Endothelial cell of umbilical vein (primary cell): ENCODE data around the gene VSTM4. TPM values are rescaled to one million over a fixed set of nuclear protein-coding genes. Genes with fewer than 3 reads are reported as not detected.

Source experiments
- BruUV-seq: library from RNA; stranded (reverse); fragments of 400-500 nt; replicated peaks from 2 replicates; lab custom pipeline; 2021; lab: Mats Ljungman, UMichigan
- CTCF ChIA-PET: fragments of 300-600, 350-600 bp; sonication (Branson Sonifier 250); formaldehyde crosslinking; loops from one replicate; lab custom pipeline; 2021; ENCODE audit warnings: antibody characterized with exemption, inconsistent platforms; lab: Charles Lee
- POLR2A ChIA-PET: fragments of 300-600, 350-600 bp; sonication (Branson Sonifier 250); formaldehyde crosslinking; loops from one replicate; lab custom pipeline; 2021; ENCODE audit warnings: antibody characterized with exemption, inconsistent platforms; lab: Charles Lee
- DNase-seq: peaks from one replicate; pipeline ENCODE4 v3.0.0-alpha.2; 2011; ENCODE audit warnings: low read depth, low spot score
- FAIRE-seq: peaks from 2 replicates; lab custom pipeline; 2011; peaks lifted over from hg19 to GRCh38; lab: Jason Lieb, UNC
- H2AFZ ChIP-seq: 2 replicates; pipeline ENCODE4 v1.6.0; 2012; ENCODE audit warnings: low read depth, low read length, control low read depth, inconsistent platforms
- H3K27ac ChIP-seq: 2 replicates; pipeline ENCODE4 v1.5.1; 2011; ENCODE audit warnings: low read depth, mild to moderate bottlenecking, control low read depth, low read length, moderate library complexity; ENCODE audit not compliant: insufficient read depth
- H3K27me3 ChIP-seq, 2 experiments: 2 replicates each; pipeline versions ENCODE4 v1.6.0 to v1.6.1; 2011; ENCODE audit warnings: low read length in 2 of 2, mixed read lengths in 1 of 2; ENCODE audit not compliant: control insufficient read depth in 2 of 2, insufficient read depth in 2 of 2
- H3K36me3 ChIP-seq, 2 experiments: 2 replicates in 1 of 2; 3 replicates in 1 of 2; pipeline ENCODE4 v1.5.1; 2011; ENCODE audit warnings: low read length in 2 of 2, mild to moderate bottlenecking in 1 of 2, moderate library complexity in 1 of 2; ENCODE audit not compliant: control insufficient read depth in 2 of 2, insufficient read depth in 2 of 2; ENCODE audit errors: extremely low read depth in 1 of 2
- H3K4me1 ChIP-seq: 3 replicates; pipeline ENCODE4 v1.5.1; 2011; ENCODE audit warnings: mild to moderate bottlenecking, low read length; ENCODE audit not compliant: control insufficient read depth, insufficient read depth; ENCODE audit errors: extremely low read depth
- H3K4me2 ChIP-seq: 2 replicates; pipeline ENCODE4 v1.6.1; 2011; ENCODE audit warnings: low read length, control low read depth, mixed read lengths; ENCODE audit not compliant: insufficient read depth
- H3K4me3 ChIP-seq, 3 experiments: fragments of 200-600 bp in 1 of 3; sonication (generic), shearing (Covaris generic) in 1 of 3; replicated peaks in 1 of 3; 2 replicates each; pipeline ENCODE4 v1.5.1; 2011 to 2016; ENCODE audit warnings: control low read depth in 3 of 3, low read length in 3 of 3, mild to moderate bottlenecking in 2 of 3, inconsistent platforms in 1 of 3, low read depth in 1 of 3, moderate library complexity in 1 of 3; ENCODE audit not compliant: insufficient read depth in 1 of 3
- H3K79me2 ChIP-seq: 2 replicates; pipeline ENCODE4 v1.6.0; 2012; ENCODE audit warnings: low read length, inconsistent platforms; ENCODE audit not compliant: control insufficient read depth, insufficient read depth
- H3K9ac ChIP-seq: replicated peaks from 2 replicates; pipeline ENCODE3; 2011; ENCODE audit warnings: low read length, control low read depth; ENCODE audit not compliant: insufficient read depth; ENCODE audit errors: extremely low read depth
- H3K9me1 ChIP-seq: replicated peaks from 3 replicates; pipeline ENCODE4 v1.6.0; 2011; ENCODE audit warnings: mild to moderate bottlenecking, low read length; ENCODE audit not compliant: control insufficient read depth, insufficient read depth; ENCODE audit errors: extremely low read depth
- H3K9me3 ChIP-seq: replicated peaks from 2 replicates; pipeline ENCODE4 v1.5.1; 2012; ENCODE audit warnings: low read length, inconsistent platforms; ENCODE audit not compliant: control insufficient read depth, insufficient read depth
- H4K20me1 ChIP-seq: replicated peaks from 2 replicates; pipeline ENCODE3; 2011; ENCODE audit warnings: mild to moderate bottlenecking, low read length; ENCODE audit not compliant: control insufficient read depth, insufficient read depth; ENCODE audit errors: extremely low read depth
- EZH2 ChIP-seq: IDR thresholded peaks from 2 replicates; pipeline ENCODE4 v1.6.1; 2012; ENCODE audit warnings: borderline replicate concordance, low read depth, mild to moderate bottlenecking, moderate library complexity, low read length, inconsistent platforms; ENCODE audit not compliant: severe bottlenecking
- FOS ChIP-seq: IDR thresholded peaks from 2 replicates; pipeline ENCODE4 v1.6.1; 2011; ENCODE audit warnings: mild to moderate bottlenecking, low read length, moderate library complexity, borderline replicate concordance; ENCODE audit not compliant: insufficient read depth
- GATA2 ChIP-seq: IDR thresholded peaks from 2 replicates; pipeline ENCODE4 v1.7.0; 2011; ENCODE audit warnings: low read depth, mild to moderate bottlenecking, moderate library complexity, mixed read lengths, low read length; ENCODE audit not compliant: insufficient read length, insufficient read depth
- JUN ChIP-seq: IDR thresholded peaks from 2 replicates; pipeline ENCODE4 v1.6.1; 2011; ENCODE audit warnings: borderline replicate concordance, low read depth; ENCODE audit not compliant: insufficient read length, insufficient read depth
- MAX ChIP-seq: IDR thresholded peaks from 2 replicates; pipeline ENCODE4 v1.6.1; 2011; ENCODE audit not compliant: insufficient read depth, insufficient read length
- MYC ChIP-seq: IDR thresholded peaks from one replicate; pipeline ENCODE4 v1.6.1; 2011; ENCODE audit warnings: mild to moderate bottlenecking, low read depth, low read length
- POLR2A ChIP-seq: IDR thresholded peaks from 2 replicates; pipeline ENCODE4 v1.6.1; 2012; ENCODE audit warnings: low read depth, mild to moderate bottlenecking, control low read depth, low read length
- POLR2AphosphoS5 ChIP-seq: IDR thresholded peaks from 2 replicates; pipeline ENCODE4 v1.6.1; 2012; ENCODE audit warnings: low read depth, mild to moderate bottlenecking, control low read depth, low read length, moderate library complexity; ENCODE audit not compliant: insufficient read depth
- dilution Hi-C: fragments of 300-500 bp; cut with MboI; formaldehyde crosslinking; loops from one replicate; pipeline ENCODE4 v1.15.0; 2019; ENCODE audit warnings: low sequenced_read_pairs; ENCODE audit not compliant: extremely low pct_ligation_motif_present
- intact Hi-C: fragments of 100-400 bp; cut with micrococcal nuclease; formaldehyde crosslinking; loops from one replicate; pipeline ENCODE4 v1.10.0; 2022
- polyA plus RNA-seq, 4 experiments: library from polyadenylated mRNA; depleted of rRNA in 3 of 4; stranded (reverse) in 3 of 4; unstranded in 1 of 4; fragments of >200 nt; gene quantifications; 2 replicates each; pipeline versions ENCODE4 v1.2.1 to v1.2.3, GENCODE V29; 2011 to 2012; ENCODE audit warnings: missing spikeins in 1 of 4
- total RNA-seq: library from RNA; stranded (reverse); gene quantifications from 2 replicates; pipeline ENCODE4 v1.2.3, GENCODE V29; 2021

The VSTM4 gene
- total and polyA plus RNA-seq, 2 donors (not counting 3 experiments of a cell fraction or from before 2014, with no cell fraction given) = 0.07 TPM

DNA sequence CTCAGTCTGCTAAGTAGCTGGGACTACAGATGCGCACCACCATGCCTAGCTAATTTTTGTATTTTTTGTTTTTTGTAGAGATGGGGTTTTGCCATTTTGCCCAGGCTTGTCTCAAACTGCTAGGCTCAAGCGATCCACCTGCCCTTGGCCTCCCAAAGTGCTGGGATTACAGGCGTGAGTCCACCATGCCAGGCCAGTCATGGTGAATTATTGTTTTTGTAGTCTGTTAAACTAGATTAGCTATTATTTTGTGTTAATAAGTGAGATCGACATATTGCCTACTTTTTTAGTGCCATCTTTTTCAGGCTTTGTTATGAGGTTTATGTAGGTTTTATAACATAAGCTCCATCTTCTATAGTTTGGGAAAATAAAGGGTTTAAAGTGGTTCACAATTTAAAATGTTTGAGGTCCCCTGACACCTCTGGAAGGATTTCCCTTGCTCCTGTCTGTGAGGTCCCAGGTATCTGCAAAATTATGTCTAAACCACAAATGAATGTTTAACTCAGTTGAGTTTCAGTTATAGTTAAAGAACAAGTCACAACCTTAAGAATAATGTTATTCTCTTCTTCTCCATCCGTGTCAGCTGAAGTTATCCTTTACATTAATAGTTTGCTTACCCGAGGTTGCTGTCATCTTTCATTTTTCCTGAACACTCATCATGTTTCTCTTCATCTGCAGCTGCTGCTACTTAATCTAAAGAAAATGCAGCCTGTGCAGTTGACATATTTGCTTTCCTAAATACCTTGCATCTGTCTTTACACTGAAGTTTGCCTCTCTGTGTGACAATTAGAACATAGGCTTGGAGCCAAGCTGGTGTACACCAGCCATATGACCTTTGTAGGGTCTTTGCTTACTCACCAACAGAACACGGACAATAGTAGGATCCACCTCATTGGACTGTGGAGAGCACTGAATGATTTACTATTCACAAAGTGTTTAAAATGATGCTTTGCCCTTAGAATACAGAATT, 8.9 kb upstream of the VSTM4 start:
- BruUV-seq = no TSS peak
- H3K9me3 ChIP-seq = no peaks in the 10 kb centered on the region
- CTCF ChIA-PET = no interaction called here
- peaks cover 3 to 10% of the 10 kb centered on the region in 2 experiments for H3K27me3 ChIP-seq
- no peak overlapping the region for H2AFZ ChIP-seq
- H3K27ac ChIP-seq = no peak overlapping the region
- H3K36me3 ChIP-seq = no peaks in the 10 kb centered on the region
- no peaks in the 10 kb centered on the region for H3K79me2 ChIP-seq
- TF ChIP-seq GATA2 (no peak), POLR2A (no peak), POLR2AphosphoS5 (no peak), MYC (no peak), FOS (no peak), JUN (no peak), MAX (no peak)
- no peak overlapping the region for H3K4me3 ChIP-seq
- H3K4me2 ChIP-seq = no peak overlapping the region
- intact Hi-C loops (no loop called here), dilution Hi-C loops (no loop called here)
- POLR2A ChIA-PET = no interaction called here
- no peaks in the 10 kb centered on the region for H3K4me1 ChIP-seq
- no peak overlapping the region for H3K9ac ChIP-seq
- no peak for FAIRE-seq
- H3K9me1 ChIP-seq = no peaks in the 10 kb centered on the region
- no peak for DNase-seq
- no peaks in the 10 kb centered on the region for H4K20me1 ChIP-seq

DNA sequence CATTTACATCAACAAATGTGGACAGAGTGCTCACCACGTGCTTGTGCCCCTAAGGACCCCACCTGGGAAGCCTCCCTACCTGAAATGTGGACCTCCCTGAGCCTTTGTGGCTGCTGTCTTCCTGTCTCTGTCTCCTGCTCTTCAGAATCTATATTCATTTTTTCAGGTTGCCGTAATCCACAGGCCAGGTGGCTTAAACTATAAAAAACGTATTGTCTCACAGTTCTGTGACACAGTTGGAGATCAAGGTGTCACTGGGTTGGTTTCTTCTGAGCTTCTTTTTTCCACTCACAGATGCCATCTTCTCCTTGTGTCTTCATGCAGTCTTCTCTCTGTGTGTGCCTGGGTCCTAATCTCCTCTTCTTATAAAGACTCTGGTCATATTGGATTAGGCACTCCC, 5.6 kb upstream of the VSTM4 start:
- no peak for FAIRE-seq
- POLR2A ChIA-PET = no interaction called here
- BruUV-seq = no TSS peak
- dilution Hi-C loops = no loop called here
- peaks cover 11 to 13% of the 10 kb centered on the region in 2 experiments for H3K27me3 ChIP-seq
- no peaks in the 10 kb centered on the region for H3K9me1 ChIP-seq
- H3K79me2 ChIP-seq = no peaks in the 10 kb centered on the region
- DNase-seq = no peak
- intact Hi-C loops = no loop called here
- H2AFZ ChIP-seq = no peak overlapping the region
- no peaks in the 10 kb centered on the region for H3K36me3 ChIP-seq
- H4K20me1 ChIP-seq = no peaks in the 10 kb centered on the region
- no peaks in the 10 kb centered on the region for H3K4me1 ChIP-seq
- no peaks in the 10 kb centered on the region for H3K9me3 ChIP-seq
- H3K9ac ChIP-seq = no peak overlapping the region
- H3K4me3 ChIP-seq = no peak overlapping the region
- TF ChIP-seq POLR2A (no peak), POLR2AphosphoS5 (no peak), EZH2 (no peak), MAX (no peak)
- no peak overlapping the region for H3K4me2 ChIP-seq
- H3K27ac ChIP-seq = no peak overlapping the region
- CTCF ChIA-PET = interaction anchor here (1.1 kb wide), 1 partner anchor 17 kb away, joined by 3 read pairs; no protein-coding TSS in a partner anchor
